CD14-positive monocyte (primary cell): ENCODE data around the gene CNTN4. TPM values are rescaled to one million over a fixed set of nuclear protein-coding genes. Genes with fewer than 3 reads are reported as not detected.

Experiments
- DNase-seq, 3 donors: peaks; one replicate each; pipeline ENCODE4 v3.0.0-alpha.2; 2011 to 2022
- H2AFZ ChIP-seq: 2 replicates; pipeline ENCODE4 v1.6.0; 2012; ENCODE audit warnings: mild to moderate bottlenecking, low read depth, low read length, inconsistent platforms; ENCODE audit not compliant: insufficient read depth, poor library complexity, severe bottlenecking
- H3K27ac ChIP-seq, 2 donors: 1 replicate in 1 of 2; 2 replicates in 1 of 2; pipeline ENCODE4 v1.5.1; 2012 to 2013; ENCODE audit warnings: low read length in 2 of 2, control low read depth in 1 of 2, inconsistent platforms in 1 of 2, low read depth in 1 of 2, mild to moderate bottlenecking in 1 of 2
- H3K27me3 ChIP-seq, 2 donors: one replicate each; pipeline versions ENCODE4 v1.6.0 to v1.6.1; 2011 to 2013; ENCODE audit warnings: low read length in 2 of 2; ENCODE audit not compliant: control insufficient read depth in 2 of 2, insufficient read depth in 2 of 2
- H3K36me3 ChIP-seq, 2 donors: replicated peaks in 1 of 2; 1 replicate in 1 of 2; 2 replicates in 1 of 2; pipeline versions ENCODE4 v1.5.1 to v1.6.1; 2012 to 2013; ENCODE audit warnings: low read length in 2 of 2, control low read depth in 1 of 2, inconsistent platforms in 1 of 2, mild to moderate bottlenecking in 1 of 2; ENCODE audit not compliant: insufficient read depth in 2 of 2, control insufficient read depth in 1 of 2
- H3K4me1 ChIP-seq, 2 donors: 1 replicate in 1 of 2; 2 replicates in 1 of 2; pipeline versions ENCODE4 v1.5.1 to v1.6.1; 2012 to 2013; ENCODE audit warnings: low read length in 2 of 2, control low read depth in 1 of 2, inconsistent platforms in 1 of 2, mild to moderate bottlenecking in 1 of 2, moderate library complexity in 1 of 2; ENCODE audit not compliant: insufficient read depth in 2 of 2, control insufficient read depth in 1 of 2
- H3K4me2 ChIP-seq: replicated peaks from 2 replicates; pipeline ENCODE3; 2012; ENCODE audit warnings: low read length, moderate library complexity, mild to moderate bottlenecking; ENCODE audit not compliant: poor library complexity, severe bottlenecking; ENCODE audit errors: extremely low read depth
- H3K4me3 ChIP-seq, 3 experiments: fragments of 200-600 bp in 1 of 3; sonication (generic) in 1 of 3; replicated peaks in 1 of 3; 1 replicate in 2 of 3; 2 replicates in 1 of 3; pipeline ENCODE4 v1.5.1; 2011 to 2013; ENCODE audit warnings: low read length in 3 of 3, mild to moderate bottlenecking in 3 of 3, control low read depth in 2 of 3, low read depth in 2 of 3, inconsistent platforms in 1 of 3, moderate library complexity in 1 of 3
- H3K79me2 ChIP-seq: 2 replicates; pipeline ENCODE4 v1.6.0; 2012; ENCODE audit warnings: mild to moderate bottlenecking, control low read depth, inconsistent platforms, low read length, moderate library complexity; ENCODE audit not compliant: insufficient read depth
- H3K9ac ChIP-seq: 2 replicates; pipeline ENCODE4 v1.6.0; 2017; ENCODE audit warnings: low read length, mild to moderate bottlenecking; ENCODE audit not compliant: insufficient read depth, poor library complexity, severe bottlenecking
- H3K9me3 ChIP-seq, 2 donors: replicated peaks in 1 of 2; 1 replicate in 1 of 2; 2 replicates in 1 of 2; pipeline versions ENCODE4 v1.5.1 to v1.6.1; 2012 to 2013; ENCODE audit warnings: low read length in 2 of 2, control low read depth in 1 of 2; ENCODE audit not compliant: control insufficient read depth in 1 of 2, insufficient read depth in 1 of 2
- H4K20me1 ChIP-seq: 2 replicates; pipeline ENCODE4 v1.6.0; 2012; ENCODE audit warnings: mild to moderate bottlenecking, low read length, control low read depth, moderate library complexity; ENCODE audit not compliant: insufficient read depth
- H3K27ac Mint-ChIP-seq, 7 donors: one replicate each; pipeline ENCODE4 v1.8.0; 2020; ENCODE audit warnings: mild to moderate bottlenecking in 7 of 7, mixed read lengths in 7 of 7, moderate library complexity in 6 of 7, inconsistent platforms in 2 of 7
- H3K27me3 Mint-ChIP-seq, 3 donors: one replicate each; pipeline ENCODE4 v1.8.0; 2021 to 2022; ENCODE audit warnings: low read depth in 3 of 3, mild to moderate bottlenecking in 3 of 3, mixed read lengths in 3 of 3, moderate library complexity in 3 of 3, inconsistent platforms in 1 of 3
- H3K36me3 Mint-ChIP-seq, 2 donors: one replicate each; pipeline ENCODE4 v1.8.0; 2020; ENCODE audit warnings: mixed read lengths in 2 of 2, inconsistent platforms in 1 of 2, mild to moderate bottlenecking in 1 of 2
- H3K4me1 Mint-ChIP-seq: one replicate; pipeline ENCODE4 v1.8.0; 2020; ENCODE audit warnings: mild to moderate bottlenecking, mixed read lengths
- H3K4me3 Mint-ChIP-seq, 2 donors: one replicate each; pipeline ENCODE4 v1.8.0; 2020; ENCODE audit warnings: mild to moderate bottlenecking in 2 of 2, mixed read lengths in 2 of 2, moderate library complexity in 1 of 2
- H3K9me3 Mint-ChIP-seq, 7 donors: one replicate each; pipeline ENCODE4 v1.8.0; 2020 to 2022; ENCODE audit warnings: mixed read lengths in 7 of 7, mild to moderate bottlenecking in 6 of 7, moderate library complexity in 6 of 7, inconsistent platforms in 2 of 7
- WGBS: methylation state at CpG from one replicate; pipeline ENCODE4 v1.1.5; 2013; ENCODE audit warnings: missing lambda C conversion rate; ENCODE audit not compliant: insufficient coverage; 5-methylcytosine and 5-hydroxymethylcytosine counted together
- intact Hi-C, 2 donors: fragments of 100-400 bp; cut with micrococcal nuclease; formaldehyde crosslinking; loops; one replicate each; pipeline versions ENCODE4 v1.15.0 to v1.15.1; 2023
- polyA plus RNA-seq, 3 donors: library from polyadenylated mRNA; depleted of rRNA in 1 of 3; unstranded in 2 of 3; stranded (reverse) in 1 of 3; fragments of 300-500 nt in 2 of 3; fragments of >200 nt in 1 of 3; fragmentation: Illumina TruSeq in 2 of 3; gene quantifications; 1 replicate in 2 of 3; 2 replicates in 1 of 3; pipeline ENCODE4 v1.2.3, GENCODE V29; 2012 to 2021
- TF ChIP-seq, protein P1 (sequence below): fragments of 200-600 bp; IDR thresholded peaks from one replicate; pipeline ENCODE4 v1.8.0; 2022; ENCODE audit warnings: antibody characterized with exemption, mild to moderate bottlenecking

The CNTN4 gene
- polyA plus RNA-seq, 3 donors, result not detected

GRCh38 chr3:2468816-2469215 is 370.1 kb downstream of the CNTN4 start:
- DNase-seq, result no peak
- H3K79me2 ChIP-seq, result no peaks in the 10 kb centered on the region
- TF ChIP-seq, protein P1, sequence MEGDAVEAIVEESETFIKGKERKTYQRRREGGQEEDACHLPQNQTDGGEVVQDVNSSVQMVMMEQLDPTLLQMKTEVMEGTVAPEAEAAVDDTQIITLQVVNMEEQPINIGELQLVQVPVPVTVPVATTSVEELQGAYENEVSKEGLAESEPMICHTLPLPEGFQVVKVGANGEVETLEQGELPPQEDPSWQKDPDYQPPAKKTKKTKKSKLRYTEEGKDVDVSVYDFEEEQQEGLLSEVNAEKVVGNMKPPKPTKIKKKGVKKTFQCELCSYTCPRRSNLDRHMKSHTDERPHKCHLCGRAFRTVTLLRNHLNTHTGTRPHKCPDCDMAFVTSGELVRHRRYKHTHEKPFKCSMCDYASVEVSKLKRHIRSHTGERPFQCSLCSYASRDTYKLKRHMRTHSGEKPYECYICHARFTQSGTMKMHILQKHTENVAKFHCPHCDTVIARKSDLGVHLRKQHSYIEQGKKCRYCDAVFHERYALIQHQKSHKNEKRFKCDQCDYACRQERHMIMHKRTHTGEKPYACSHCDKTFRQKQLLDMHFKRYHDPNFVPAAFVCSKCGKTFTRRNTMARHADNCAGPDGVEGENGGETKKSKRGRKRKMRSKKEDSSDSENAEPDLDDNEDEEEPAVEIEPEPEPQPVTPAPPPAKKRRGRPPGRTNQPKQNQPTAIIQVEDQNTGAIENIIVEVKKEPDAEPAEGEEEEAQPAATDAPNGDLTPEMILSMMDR, result no peak
- H3K4me1 ChIP-seq, result no peaks in the 10 kb centered on the region
- peaks cover 0 to 2% (median 0%) of the 10 kb centered on the region in 3 donors for H3K27me3 Mint-ChIP-seq
- H3K4me3 Mint-ChIP-seq, result no peak overlapping the region
- H3K9ac ChIP-seq, result no peak overlapping the region
- no peaks in the 10 kb centered on the region for H3K27me3 ChIP-seq
- H3K4me2 ChIP-seq, result no peak overlapping the region
- intact Hi-C loops, result no loop called here
- H3K36me3 Mint-ChIP-seq, result no peaks in the 10 kb centered on the region
- H4K20me1 ChIP-seq, result no peaks in the 10 kb centered on the region
- H2AFZ ChIP-seq, result no peak overlapping the region
- H3K27ac ChIP-seq, result no peak overlapping the region
- no peak overlapping the region for H3K27ac Mint-ChIP-seq
- peaks cover 0 to 10% (median 4%) of the 10 kb centered on the region in 7 donors for H3K9me3 Mint-ChIP-seq
- no peak overlapping the region for H3K4me3 ChIP-seq
- no CpG with 5 or more reads among the region's 4 CpGs for WGBS
- H3K4me1 Mint-ChIP-seq, result no peaks in the 10 kb centered on the region
- H3K9me3 ChIP-seq, result peaks cover 6 to 18% of the 10 kb centered on the region in 2 donors
- H3K36me3 ChIP-seq, result no peaks in the 10 kb centered on the region

DNA sequence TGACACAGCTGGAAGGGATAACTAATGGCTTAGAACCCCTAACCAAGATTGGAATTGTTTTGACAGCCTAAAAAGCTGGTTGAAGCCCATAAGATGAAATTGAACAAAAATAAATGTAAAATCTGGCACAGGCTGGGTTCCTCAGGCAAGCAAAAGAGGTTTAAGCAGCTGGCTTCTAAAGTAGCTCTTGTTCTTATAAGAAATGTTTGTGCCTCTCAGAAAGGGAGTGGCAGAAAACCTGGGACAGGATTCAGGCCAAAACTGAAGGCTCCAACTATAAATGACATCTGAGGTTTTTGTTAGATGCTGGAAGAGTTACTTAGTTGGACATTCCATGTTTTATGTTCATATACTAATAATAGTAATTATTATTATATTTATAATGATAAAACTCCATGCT is 378.3 kb downstream of the CNTN4 start:
- H3K9me3 ChIP-seq, result peaks cover 4 to 11% of the 10 kb centered on the region in 2 donors
- no peak overlapping the region for H3K9ac ChIP-seq
- no peaks in the 10 kb centered on the region for H3K27me3 ChIP-seq
- Mint-ChIP-seq H3K9me3 (peaks cover 0 to 27% (median 6%) of the 10 kb centered on the region in 7 donors), H3K27me3 (peaks cover 0 to 2% (median 0%) of the 10 kb centered on the region in 3 donors), H3K4me3 (no peak overlapping the region), H3K4me1 (no peaks in the 10 kb centered on the region), H3K27ac (no peak overlapping the region), H3K36me3 (no peaks in the 10 kb centered on the region)
- no peaks in the 10 kb centered on the region for H3K79me2 ChIP-seq
- DNase-seq, result no peak
- no peaks in the 10 kb centered on the region for H3K36me3 ChIP-seq
- H2AFZ ChIP-seq, result no peak overlapping the region
- H3K4me1 ChIP-seq, result no peaks in the 10 kb centered on the region
- TF ChIP-seq, protein P1, result no peak
- H3K4me2 ChIP-seq, result no peak overlapping the region
- no peaks in the 10 kb centered on the region for H4K20me1 ChIP-seq
- intact Hi-C loops, result no loop called here
- H3K27ac ChIP-seq, result no peak overlapping the region
- H3K4me3 ChIP-seq, result no peak overlapping the region
